ENCODE results near the gene HMOX2.

The HMOX2 gene

DNA sequence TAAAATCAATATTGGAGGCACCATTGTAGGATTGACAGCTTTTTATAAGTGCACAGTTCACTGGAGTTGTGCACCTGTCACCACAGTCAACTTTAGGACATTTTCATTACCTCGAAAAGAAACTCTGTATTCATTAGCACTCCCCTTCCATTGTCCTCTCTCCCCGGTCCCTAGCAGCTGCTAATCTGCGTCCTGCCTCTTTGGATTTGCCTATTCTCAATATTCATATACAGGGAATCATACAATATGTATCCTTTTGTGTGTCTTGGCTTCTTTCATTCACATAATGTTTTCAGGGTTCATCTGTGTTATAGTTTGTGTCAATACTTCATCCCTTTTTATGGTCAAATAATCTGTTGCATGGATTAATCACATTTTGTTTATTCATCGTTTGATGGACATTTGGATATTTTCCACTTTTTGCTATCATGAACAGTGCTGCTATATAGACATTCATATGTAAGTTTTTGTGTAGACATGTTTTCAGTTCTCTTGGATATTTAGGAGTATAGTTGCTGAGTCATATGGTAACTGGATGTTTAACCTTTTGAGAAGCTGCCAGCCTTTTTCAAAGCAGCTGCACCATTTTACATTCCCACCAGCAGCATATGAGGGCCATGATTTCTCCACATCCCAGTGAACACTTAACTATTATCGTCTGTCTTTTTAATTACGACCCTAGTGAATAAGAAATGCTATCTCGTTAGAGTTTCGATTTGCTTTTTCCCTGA is 40.7 kb upstream of the HMOX2 start:
- H3K4me1 ChIP-seq (ENCODE audit: control extremely low read depth in 1 of 4, control insufficient read depth in 4 of 4, insufficient read depth in 4 of 4, low read length in 3 of 4), result peaks cover 0 to 10% (median 4%) of the 10 kb centered on the region in 4 experiments
- DNase-seq, result no peak
- CTCF ChIA-PET, result interaction anchor here (0.9 to 1.9 kb wide), 2 partner anchors 17 to 34 kb away, joined by 4 to 5 read pairs; no protein-coding TSS in a partner anchor
- H3K27me3 ChIP-seq (replicated peaks in 2 of 5; ENCODE audit: control insufficient read depth in 4 of 5, insufficient read depth in 5 of 5, low read length in 4 of 5), result no peaks in the 10 kb centered on the region
- 98% methylated on average over 5 of the region's 8 CpGs for WGBS (ENCODE audit: insufficient coverage)
- no peak overlapping the region for H3K4me3 ChIP-seq (ENCODE audit: control insufficient read depth in 1 of 7, extremely low read depth in 1 of 7, insufficient read depth in 4 of 7, low read depth in 2 of 7, low read length in 6 of 7)
- H3K36me3 ChIP-seq (ENCODE audit: control insufficient read depth in 4 of 4, insufficient read depth in 4 of 4, low read length in 3 of 4), result peaks cover 14 to 73% (median 46%) of the 10 kb centered on the region in 4 experiments
- H3K9me3 ChIP-seq (ENCODE audit: control extremely low read depth in 1 of 5, control insufficient read depth in 4 of 5, insufficient read depth in 2 of 5, low read depth in 1 of 5, low read length in 4 of 5), result no peaks in the 10 kb centered on the region
- POLR2A ChIA-PET, result no interaction called here
- H3K27ac ChIP-seq (ENCODE audit: insufficient read depth in 1 of 2, low read depth in 1 of 2, low read length in 2 of 2, poor library complexity in 1 of 2, severe bottlenecking in 2 of 2), result peak overlapping the region in 1 of 2 experiments; percentile 16

DNA sequence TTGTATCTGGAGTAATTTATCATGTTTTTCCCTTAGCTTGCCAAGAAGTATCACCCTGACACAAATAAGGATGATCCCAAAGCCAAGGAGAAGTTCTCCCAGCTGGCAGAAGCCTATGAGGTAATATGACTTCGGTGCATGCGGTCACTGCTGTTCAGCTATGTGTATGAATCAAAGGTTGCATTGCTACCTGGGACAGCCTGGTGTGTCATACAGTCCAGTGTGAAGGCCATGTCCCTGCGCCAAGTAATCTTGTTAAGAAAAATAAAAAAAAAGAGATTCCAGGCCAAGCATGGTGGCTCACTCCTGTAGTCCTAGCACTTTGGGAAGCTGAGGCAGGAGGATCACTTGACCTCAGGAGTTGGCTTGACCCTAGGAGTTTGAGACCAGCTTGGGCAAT is 38.8 kb upstream of the HMOX2 start:
- Histone ChIP-seq H3K4me1 (ENCODE audit: control extremely low read depth in 1 of 4, control insufficient read depth in 4 of 4, insufficient read depth in 4 of 4, low read length in 3 of 4) (peaks cover 0 to 10% (median 4%) of the 10 kb centered on the region in 4 experiments), H3K9me3 (ENCODE audit: control extremely low read depth in 1 of 5, control insufficient read depth in 4 of 5, insufficient read depth in 2 of 5, low read depth in 1 of 5, low read length in 4 of 5) (no peaks in the 10 kb centered on the region), H3K27ac (ENCODE audit: insufficient read depth in 1 of 2, low read depth in 1 of 2, low read length in 2 of 2, poor library complexity in 1 of 2, severe bottlenecking in 2 of 2) (no peak overlapping the region), H3K27me3 (replicated peaks in 2 of 5; ENCODE audit: control insufficient read depth in 4 of 5, insufficient read depth in 5 of 5, low read length in 4 of 5) (no peaks in the 10 kb centered on the region), H3K36me3 (ENCODE audit: control insufficient read depth in 4 of 4, insufficient read depth in 4 of 4, low read length in 3 of 4) (peaks cover 19 to 80% (median 54%) of the 10 kb centered on the region in 4 experiments), H3K4me3 (ENCODE audit: control insufficient read depth in 1 of 7, extremely low read depth in 1 of 7, insufficient read depth in 4 of 7, low read depth in 2 of 7, low read length in 6 of 7) (no peak overlapping the region)
- ChIA-PET CTCF (interaction anchor here (2.5 kb wide), 1 partner anchor 35 kb away, joined by 7 read pairs; no protein-coding TSS in a partner anchor), POLR2A (no interaction called here)
- WGBS (ENCODE audit: insufficient coverage), result 100% methylated on average over 3 of the region's 3 CpGs
- no peak for DNase-seq

GRCh38 chr16:4442371-4442770 is 33.8 kb upstream of the HMOX2 start:
- DNase-seq, result no peak
- peaks cover 0 to 10% (median 4%) of the 10 kb centered on the region in 4 experiments for H3K4me1 ChIP-seq (ENCODE audit: control extremely low read depth in 1 of 4, control insufficient read depth in 4 of 4, insufficient read depth in 4 of 4, low read length in 3 of 4)
- H3K9me3 ChIP-seq (ENCODE audit: control extremely low read depth in 1 of 5, control insufficient read depth in 4 of 5, insufficient read depth in 2 of 5, low read depth in 1 of 5, low read length in 4 of 5), result no peaks in the 10 kb centered on the region
- POLR2A ChIA-PET, result no interaction called here
- no peak overlapping the region for H3K4me3 ChIP-seq (ENCODE audit: control insufficient read depth in 1 of 7, extremely low read depth in 1 of 7, insufficient read depth in 4 of 7, low read depth in 2 of 7, low read length in 6 of 7)
- H3K27me3 ChIP-seq (replicated peaks in 2 of 5; ENCODE audit: control insufficient read depth in 4 of 5, insufficient read depth in 5 of 5, low read length in 4 of 5), result no peaks in the 10 kb centered on the region
- H3K27ac ChIP-seq (ENCODE audit: insufficient read depth in 1 of 2, low read depth in 1 of 2, low read length in 2 of 2, poor library complexity in 1 of 2, severe bottlenecking in 2 of 2), result no peak overlapping the region
- 100% methylated on average over 2 of the region's 11 CpGs for WGBS (ENCODE audit: insufficient coverage)
- H3K36me3 ChIP-seq (ENCODE audit: control insufficient read depth in 4 of 4, insufficient read depth in 4 of 4, low read length in 3 of 4), result peaks cover 19 to 80% (median 67%) of the 10 kb centered on the region in 4 experiments
- CTCF ChIA-PET, result no interaction called here

DNA sequence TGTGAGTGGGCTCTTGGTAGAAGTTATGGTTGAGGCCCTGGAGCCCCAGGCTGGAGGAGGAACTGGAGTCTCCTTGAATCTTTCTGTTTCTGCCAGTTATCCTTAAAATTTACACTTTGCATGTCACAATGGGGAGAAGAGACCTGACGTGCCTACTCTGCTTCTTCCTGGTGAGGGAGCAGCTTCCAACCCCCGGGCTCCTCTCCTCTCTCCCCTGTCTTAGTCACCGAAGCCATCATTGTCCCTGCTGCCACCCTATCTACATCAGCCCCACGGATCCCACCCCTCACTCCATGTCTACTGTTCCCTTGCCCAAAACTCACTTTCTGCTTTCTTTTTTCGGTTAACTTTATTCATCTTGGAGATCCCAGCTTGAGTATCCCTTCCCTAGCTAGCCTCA is 32.9 kb upstream of the HMOX2 start:
- POLR2A ChIA-PET, result no interaction called here
- H3K36me3 ChIP-seq (ENCODE audit: control insufficient read depth in 4 of 4, insufficient read depth in 4 of 4, low read length in 3 of 4), result peaks cover 17 to 82% (median 68%) of the 10 kb centered on the region in 4 experiments

GRCh38 chr16:4443986-4444385 is 32.2 kb upstream of the HMOX2 start:
- Histone ChIP-seq H3K4me3 (ENCODE audit: control insufficient read depth in 1 of 7, extremely low read depth in 1 of 7, insufficient read depth in 4 of 7, low read depth in 2 of 7, low read length in 6 of 7) (no peak overlapping the region), H3K27ac (ENCODE audit: insufficient read depth in 1 of 2, low read depth in 1 of 2, low read length in 2 of 2, poor library complexity in 1 of 2, severe bottlenecking in 2 of 2) (no peak overlapping the region), H3K4me1 (ENCODE audit: control extremely low read depth in 1 of 4, control insufficient read depth in 4 of 4, insufficient read depth in 4 of 4, low read length in 3 of 4) (peaks cover 0 to 6% (median 3%) of the 10 kb centered on the region in 4 experiments), H3K27me3 (replicated peaks in 2 of 5; ENCODE audit: control insufficient read depth in 4 of 5, insufficient read depth in 5 of 5, low read length in 4 of 5) (no peaks in the 10 kb centered on the region), H3K9me3 (ENCODE audit: control extremely low read depth in 1 of 5, control insufficient read depth in 4 of 5, insufficient read depth in 2 of 5, low read depth in 1 of 5, low read length in 4 of 5) (no peaks in the 10 kb centered on the region), H3K36me3 (ENCODE audit: control insufficient read depth in 4 of 4, insufficient read depth in 4 of 4, low read length in 3 of 4) (peaks cover 17 to 83% (median 71%) of the 10 kb centered on the region in 4 experiments)
- 100% methylated on average over 1 of the region's 4 CpGs for WGBS (ENCODE audit: insufficient coverage)
- no peak for DNase-seq
- ChIA-PET POLR2A (no interaction called here), CTCF (no interaction called here)

More for the DNA sequence above, 32.9 kb upstream of the HMOX2 start:
- Histone ChIP-seq H3K27ac (ENCODE audit: insufficient read depth in 1 of 2, low read depth in 1 of 2, low read length in 2 of 2, poor library complexity in 1 of 2, severe bottlenecking in 2 of 2) (no peak overlapping the region), H3K27me3 (replicated peaks in 2 of 5; ENCODE audit: control insufficient read depth in 4 of 5, insufficient read depth in 5 of 5, low read length in 4 of 5) (no peaks in the 10 kb centered on the region), H3K9me3 (ENCODE audit: control extremely low read depth in 1 of 5, control insufficient read depth in 4 of 5, insufficient read depth in 2 of 5, low read depth in 1 of 5, low read length in 4 of 5) (no peaks in the 10 kb centered on the region), H3K4me3 (ENCODE audit: control insufficient read depth in 1 of 7, extremely low read depth in 1 of 7, insufficient read depth in 4 of 7, low read depth in 2 of 7, low read length in 6 of 7) (no peak overlapping the region), H3K4me1 (ENCODE audit: control extremely low read depth in 1 of 4, control insufficient read depth in 4 of 4, insufficient read depth in 4 of 4, low read length in 3 of 4) (peaks cover 0 to 10% (median 4%) of the 10 kb centered on the region in 4 experiments)
- no peak for DNase-seq
- WGBS (ENCODE audit: insufficient coverage), result 87% methylated on average over 5 of the region's 5 CpGs
- CTCF ChIA-PET, result no interaction called here

DNA sequence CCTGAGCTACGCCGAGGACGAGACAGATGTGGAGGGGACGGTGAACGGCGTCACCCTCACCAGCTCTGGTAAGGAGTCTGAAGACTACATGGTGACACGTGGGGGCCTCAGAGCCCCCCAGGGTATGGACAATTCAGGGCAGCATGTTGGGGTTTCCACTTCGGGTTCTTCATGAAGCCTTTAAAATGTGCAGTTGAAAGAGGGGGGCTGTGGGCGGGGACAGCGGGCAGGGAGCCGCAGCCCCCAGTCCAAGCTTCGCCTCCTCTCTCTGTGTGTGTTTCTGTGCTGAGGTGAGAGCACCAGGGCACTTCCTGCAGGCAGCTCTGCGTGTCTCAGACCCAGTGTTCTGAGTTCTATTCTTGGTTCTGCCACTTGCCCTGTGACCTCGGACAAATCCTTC is 25.8 kb upstream of the HMOX2 start:
- Histone ChIP-seq H3K27ac (ENCODE audit: insufficient read depth in 1 of 2, low read depth in 1 of 2, low read length in 2 of 2, poor library complexity in 1 of 2, severe bottlenecking in 2 of 2) (no peak overlapping the region), H3K9me3 (ENCODE audit: control extremely low read depth in 1 of 5, control insufficient read depth in 4 of 5, insufficient read depth in 2 of 5, low read depth in 1 of 5, low read length in 4 of 5) (no peaks in the 10 kb centered on the region), H3K27me3 (replicated peaks in 2 of 5; ENCODE audit: control insufficient read depth in 4 of 5, insufficient read depth in 5 of 5, low read length in 4 of 5) (no peaks in the 10 kb centered on the region), H3K4me1 (ENCODE audit: control extremely low read depth in 1 of 4, control insufficient read depth in 4 of 4, insufficient read depth in 4 of 4, low read length in 3 of 4) (no peaks in the 10 kb centered on the region), H3K4me3 (ENCODE audit: control insufficient read depth in 1 of 7, extremely low read depth in 1 of 7, insufficient read depth in 4 of 7, low read depth in 2 of 7, low read length in 6 of 7) (no peak overlapping the region), H3K36me3 (ENCODE audit: control insufficient read depth in 4 of 4, insufficient read depth in 4 of 4, low read length in 3 of 4) (peaks cover 13 to 86% (median 59%) of the 10 kb centered on the region in 4 experiments)
- POLR2A ChIA-PET, result no interaction called here
- WGBS (ENCODE audit: insufficient coverage), result 96% methylated on average over 11 of the region's 14 CpGs
- no peak for DNase-seq
- CTCF ChIA-PET, result interaction anchor here (1.6 kb wide), 1 partner anchor 55 kb away, joined by 5 read pairs; no protein-coding TSS in a partner anchor

DNA sequence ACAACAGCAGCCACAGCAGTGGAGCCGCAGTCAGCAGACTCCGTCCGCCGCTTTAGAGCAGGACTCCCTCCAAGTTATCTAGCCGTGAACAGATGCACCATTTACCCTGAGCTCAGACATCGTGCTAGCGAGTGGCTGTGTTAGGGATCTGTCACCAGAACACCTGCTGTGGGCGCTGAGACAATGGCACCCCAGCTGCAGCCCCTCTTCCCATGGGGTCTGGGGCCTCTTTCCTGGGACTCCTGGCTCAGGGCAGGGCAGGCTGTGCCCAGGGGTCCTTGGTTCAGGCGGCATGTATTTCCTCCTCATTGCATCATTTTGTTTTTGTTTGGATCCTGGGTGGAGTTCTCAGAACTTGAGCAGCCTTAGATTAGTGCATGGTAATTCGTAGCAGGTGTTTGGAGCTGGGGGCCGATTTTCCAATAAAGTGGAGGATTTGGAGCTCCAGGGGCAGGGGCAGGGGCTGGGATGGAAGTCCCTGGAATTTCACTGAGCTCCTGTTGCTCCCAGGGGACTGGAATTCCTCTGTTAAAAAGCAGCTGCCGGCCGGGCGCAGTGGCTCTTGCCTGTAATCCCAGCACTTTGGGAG is 25.2 kb upstream of the HMOX2 start:
- 97% methylated on average over 13 of the region's 14 CpGs for WGBS (ENCODE audit: insufficient coverage)
- Histone ChIP-seq H3K27me3 (replicated peaks in 2 of 5; ENCODE audit: control insufficient read depth in 4 of 5, insufficient read depth in 5 of 5, low read length in 4 of 5) (no peaks in the 10 kb centered on the region), H3K4me1 (ENCODE audit: control extremely low read depth in 1 of 4, control insufficient read depth in 4 of 4, insufficient read depth in 4 of 4, low read length in 3 of 4) (no peaks in the 10 kb centered on the region), H3K27ac (ENCODE audit: insufficient read depth in 1 of 2, low read depth in 1 of 2, low read length in 2 of 2, poor library complexity in 1 of 2, severe bottlenecking in 2 of 2) (no peak overlapping the region), H3K4me3 (ENCODE audit: control insufficient read depth in 1 of 7, extremely low read depth in 1 of 7, insufficient read depth in 4 of 7, low read depth in 2 of 7, low read length in 6 of 7) (no peak overlapping the region), H3K36me3 (ENCODE audit: control insufficient read depth in 4 of 4, insufficient read depth in 4 of 4, low read length in 3 of 4) (peaks cover 14 to 86% (median 62%) of the 10 kb centered on the region in 4 experiments), H3K9me3 (ENCODE audit: control extremely low read depth in 1 of 5, control insufficient read depth in 4 of 5, insufficient read depth in 2 of 5, low read depth in 1 of 5, low read length in 4 of 5) (no peaks in the 10 kb centered on the region)
- ChIA-PET CTCF (interaction anchor here (1.5 to 2.1 kb wide), 3 partner anchors 13 to 54 kb away, joined by 4 to 7 read pairs (median 5); no protein-coding TSS in a partner anchor), POLR2A (interaction anchor here (0.6 kb wide), 1 partner anchor 975 kb away, joined by 3 read pairs; no protein-coding TSS in a partner anchor)
- no peak for DNase-seq

Data from common myeloid progenitor, CD34-positive (primary cell).